HCT116 (cell line): Measurements from ENCODE around the gene KIRREL2. TPM values are rescaled to one million over a fixed set of nuclear protein-coding genes. Genes with fewer than 3 reads are reported as not detected.

Experiments used
- ATAC-seq: fragments of 200-7000 bp; cut with Tn5 transposase; 2 replicates; pipeline ENCODE4 v1.9.1; 2020; ENCODE audit warnings: mild to moderate bottlenecking, moderate library complexity
- BruUV-seq: library from RNA; stranded (reverse); fragments of 400-500 nt; replicated peaks from 2 replicates; lab custom pipeline; 2021; lab: Mats Ljungman, UMichigan
- CTCF ChIA-PET: fragments of 300-600 bp; sonication (Branson Sonifier 250); formaldehyde crosslinking; loops from one replicate; lab custom pipeline; 2021; ENCODE audit warnings: antibody characterized with exemption; lab: Charles Lee
- POLR2A ChIA-PET: fragments of 300-600, 350-600 bp; sonication (Branson Sonifier 250); formaldehyde crosslinking; loops from one replicate; lab custom pipeline; 2021; ENCODE audit warnings: antibody characterized with exemption; lab: Charles Lee
- RAD21 ChIA-PET, 2 experiments: fragments of 300-600 bp; sonication (Branson Sonifier 250); formaldehyde crosslinking; loops; one replicate each; lab custom pipeline; 2023; ENCODE audit warnings: low total read pairs in 2 of 2; ENCODE audit not compliant: uncharacterized antibody in 2 of 2, unreplicated experiment in 2 of 2, low non-redundant PET in 1 of 2; lab: Charles Lee
- DNase-seq: peaks from one replicate; pipeline ENCODE4 v3.0.0-alpha.2; 2010; ENCODE audit warnings: low read depth, low spot score
- H2AFZ ChIP-seq: fragments of 200-600 bp; shearing (Covaris generic), sonication (generic); 2 replicates; pipeline ENCODE4 v1.6.1; 2017; ENCODE audit warnings: low read depth, mixed run types, mixed read lengths, antibody characterized with exemption, low read length; ENCODE audit not compliant: poor library complexity, severe bottlenecking
- H3K27ac ChIP-seq: 2 replicates; pipeline ENCODE4 v1.5.1; 2012; ENCODE audit warnings: low read depth, low read length
- H3K27me3 ChIP-seq: fragments of 200-600 bp; sonication (generic); 2 replicates; pipeline ENCODE4 v1.6.1; 2016; ENCODE audit warnings: mixed run types, low read length, mixed read lengths; ENCODE audit not compliant: insufficient read depth
- H3K36me3 ChIP-seq, 2 experiments: fragments of 200-500 bp in 1 of 2; fragments of 200-600 bp in 1 of 2; sonication (Bioruptor generic) in 1 of 2; sonication (generic) in 1 of 2; 2 replicates each; pipeline versions ENCODE4 v1.5.1 to v1.6.1; 2014 to 2016; ENCODE audit warnings: low read length in 2 of 2, inconsistent platforms in 1 of 2, mixed read lengths in 1 of 2, mixed run types in 1 of 2; ENCODE audit not compliant: insufficient read depth in 2 of 2, control insufficient read depth in 1 of 2
- H3K4me1 ChIP-seq, 2 experiments: fragments of 200-600 bp in 1 of 2; sonication (generic) in 1 of 2; 2 replicates each; pipeline versions ENCODE4 v1.5.1 to v1.6.1; 2012 to 2017; ENCODE audit warnings: low read length in 2 of 2, inconsistent platforms in 1 of 2, mild to moderate bottlenecking in 1 of 2, mixed read lengths in 1 of 2, mixed run types in 1 of 2, moderate library complexity in 1 of 2; ENCODE audit not compliant: insufficient read depth in 2 of 2, control insufficient read depth in 1 of 2
- H3K4me2 ChIP-seq: fragments of 200-600 bp; sonication (generic); 2 replicates; pipeline ENCODE4 v1.6.1; 2017; ENCODE audit warnings: mixed run types, low read length, mixed read lengths
- H3K4me3 ChIP-seq, 2 experiments: fragments of 200-600 bp in 1 of 2; sonication (generic) in 1 of 2; replicated peaks in 1 of 2; 2 replicates each; pipeline ENCODE4 v1.5.1; 2011 to 2016; ENCODE audit warnings: low read length in 2 of 2, control low read depth in 1 of 2, low read depth in 1 of 2, mild to moderate bottlenecking in 1 of 2, mixed read lengths in 1 of 2, mixed run types in 1 of 2
- H3K79me2 ChIP-seq: fragments of 200-600 bp; sonication (generic); 2 replicates; pipeline ENCODE4 v1.6.1; 2017; ENCODE audit warnings: mild to moderate bottlenecking, mixed run types, low read length, moderate library complexity, mixed read lengths; ENCODE audit not compliant: insufficient read depth
- H3K9ac ChIP-seq: fragments of 200-600 bp; sonication (generic); 2 replicates; pipeline ENCODE4 v1.6.1; 2016; ENCODE audit warnings: low read length, mixed read lengths
- H3K9me2 ChIP-seq: fragments of 200-600 bp; sonication (generic), shearing (Covaris generic); 2 replicates; pipeline ENCODE4 v1.6.1; 2017; ENCODE audit warnings: mixed run types, mild to moderate bottlenecking, moderate library complexity; ENCODE audit not compliant: insufficient read depth
- H3K9me3 ChIP-seq, 2 experiments: fragments of 200-500 bp in 1 of 2; fragments of 200-600 bp in 1 of 2; sonication (Bioruptor generic) in 1 of 2; sonication (generic) in 1 of 2; 2 replicates each; pipeline ENCODE4 v1.6.1; 2014 to 2017; ENCODE audit warnings: low read length in 2 of 2, mixed read lengths in 2 of 2, inconsistent platforms in 1 of 2, low read depth in 1 of 2, mild to moderate bottlenecking in 1 of 2, mixed run types in 1 of 2, moderate library complexity in 1 of 2; ENCODE audit not compliant: control insufficient read depth in 1 of 2, insufficient read depth in 1 of 2
- H4K20me1 ChIP-seq: fragments of 200-600 bp; sonication (generic), shearing (Covaris generic); 2 replicates; pipeline ENCODE4 v1.6.1; 2017; ENCODE audit warnings: mixed run types, mild to moderate bottlenecking, moderate library complexity; ENCODE audit not compliant: insufficient read depth
- FOSL1 ChIP-seq: IDR thresholded peaks from 2 replicates; pipeline ENCODE4 v1.6.1; 2012; ENCODE audit warnings: low read depth
- POLR2AphosphoS5 ChIP-seq: IDR thresholded peaks from 2 replicates; pipeline ENCODE4 v1.6.1; 2011; ENCODE audit warnings: mild to moderate bottlenecking, low read depth, low read length, moderate library complexity
- SP1 ChIP-seq: IDR thresholded peaks from 2 replicates; pipeline ENCODE4 v1.6.1; 2012; ENCODE audit warnings: low read depth
- SRF ChIP-seq: IDR thresholded peaks from 2 replicates; pipeline ENCODE4 v1.6.1; 2012; ENCODE audit warnings: low read depth
- TCF7L2 ChIP-seq: IDR thresholded peaks from 2 replicates; pipeline ENCODE4 v1.7.0; 2011; ENCODE audit warnings: borderline replicate concordance, inconsistent platforms; ENCODE audit not compliant: insufficient read depth, insufficient read length; ENCODE audit errors: extremely low read depth
- YY1 ChIP-seq: IDR thresholded peaks from 2 replicates; pipeline ENCODE4 v1.6.1; 2011; ENCODE audit warnings: low read length, low read depth, moderate library complexity, mild to moderate bottlenecking; ENCODE audit not compliant: insufficient replicate concordance; ENCODE audit errors: extremely low read depth
- intact Hi-C: fragments of 100-400 bp; cut with micrococcal nuclease; formaldehyde crosslinking; loops from 2 replicates; pipeline ENCODE4 v1.10.0; 2022
- total RNA-seq: library from RNA; stranded (reverse); gene quantifications from one replicate; pipeline ENCODE4 v1.2.1, GENCODE V29; 2021; ENCODE audit not compliant: unreplicated experiment
- TF ChIP-seq, protein P1 (sequence below): IDR thresholded peaks from 2 replicates; pipeline ENCODE4 v1.6.1; 2011; ENCODE audit warnings: mild to moderate bottlenecking, low read length, moderate library complexity; ENCODE audit not compliant: insufficient replicate concordance; ENCODE audit errors: extremely low read depth
- TF ChIP-seq, protein P2 (sequence below): IDR thresholded peaks from 2 replicates; pipeline ENCODE4 v1.6.1; 2012

The KIRREL2 gene
- total RNA-seq, 1 experiment from 2014 or later, result 1.3 TPM

DNA sequence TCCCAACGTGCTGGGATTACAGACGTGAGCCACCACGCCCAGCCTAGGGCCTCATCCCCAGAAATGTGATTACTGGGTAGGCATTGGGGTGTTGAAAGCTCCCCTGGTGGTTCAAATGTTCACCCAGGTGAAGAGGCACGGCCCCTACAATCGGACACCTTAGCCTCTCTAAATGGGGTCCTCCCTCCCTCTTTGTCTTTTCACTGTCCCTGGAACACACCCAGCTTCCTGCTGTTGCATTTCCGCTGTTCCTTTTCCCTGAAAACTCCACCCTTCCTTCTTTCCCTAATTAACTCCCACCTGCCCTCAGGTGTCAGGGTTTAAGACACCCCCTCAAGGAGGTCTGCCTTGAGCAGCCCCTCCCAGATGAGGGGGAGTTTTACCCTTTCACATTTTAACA, 40.4 kb upstream of the KIRREL2 start:
- RAD21 ChIA-PET, result no interaction called here
- intact Hi-C loops, result no loop called here
- peaks cover 0 to 8% of the 10 kb centered on the region in 2 experiments; a peak in 2 of 4 replicates for H3K4me1 ChIP-seq

DNA sequence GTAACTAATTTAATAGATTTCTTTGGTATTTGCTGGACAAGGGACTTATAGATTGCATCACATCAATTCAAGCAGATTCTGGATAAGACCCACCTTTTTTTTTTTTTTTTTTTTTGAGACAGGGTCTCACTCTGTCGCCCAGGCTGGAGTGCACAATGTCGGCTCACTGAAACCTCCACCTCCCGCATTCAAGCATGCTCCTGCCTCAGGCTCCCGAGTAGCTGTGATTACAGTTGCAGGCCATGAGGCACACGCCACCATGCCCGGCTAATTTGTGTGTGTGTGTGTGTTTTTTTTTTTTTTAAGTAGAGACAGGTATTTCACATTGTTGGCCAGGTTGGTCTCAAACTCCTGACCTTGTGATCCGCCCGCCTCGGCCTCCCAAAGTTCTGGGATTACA, 39.9 kb upstream of the KIRREL2 start:
- intact Hi-C loops, result no loop called here
- H3K36me3 ChIP-seq, result no peaks in the 10 kb centered on the region
- no peaks in the 10 kb centered on the region for H3K27me3 ChIP-seq
- ATAC-seq (no peak), DNase-seq (no peak)
- ChIA-PET POLR2A (interaction anchor here (0.7 kb wide), 2 partner anchors 86 to 129 kb away, joined by 3 read pairs; no protein-coding TSS in a partner anchor), CTCF (no interaction called here), RAD21 (no interaction called here)
- no peaks in the 10 kb centered on the region for H3K9me2 ChIP-seq
- no TSS peak for BruUV-seq
- no peaks in the 10 kb centered on the region for H3K79me2 ChIP-seq
- no peak overlapping the region for H3K9ac ChIP-seq
- H3K9me3 ChIP-seq, result no peaks in the 10 kb centered on the region
- TF ChIP-seq FOSL1, result no peak
- TF ChIP-seq, protein P1, sequence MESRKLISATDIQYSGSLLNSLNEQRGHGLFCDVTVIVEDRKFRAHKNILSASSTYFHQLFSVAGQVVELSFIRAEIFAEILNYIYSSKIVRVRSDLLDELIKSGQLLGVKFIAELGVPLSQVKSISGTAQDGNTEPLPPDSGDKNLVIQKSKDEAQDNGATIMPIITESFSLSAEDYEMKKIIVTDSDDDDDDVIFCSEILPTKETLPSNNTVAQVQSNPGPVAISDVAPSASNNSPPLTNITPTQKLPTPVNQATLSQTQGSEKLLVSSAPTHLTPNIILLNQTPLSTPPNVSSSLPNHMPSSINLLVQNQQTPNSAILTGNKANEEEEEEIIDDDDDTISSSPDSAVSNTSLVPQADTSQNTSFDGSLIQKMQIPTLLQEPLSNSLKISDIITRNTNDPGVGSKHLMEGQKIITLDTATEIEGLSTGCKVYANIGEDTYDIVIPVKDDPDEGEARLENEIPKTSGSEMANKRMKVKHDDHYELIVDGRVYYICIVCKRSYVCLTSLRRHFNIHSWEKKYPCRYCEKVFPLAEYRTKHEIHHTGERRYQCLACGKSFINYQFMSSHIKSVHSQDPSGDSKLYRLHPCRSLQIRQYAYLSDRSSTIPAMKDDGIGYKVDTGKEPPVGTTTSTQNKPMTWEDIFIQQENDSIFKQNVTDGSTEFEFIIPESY, result no peak
- no peaks in the 10 kb centered on the region for H4K20me1 ChIP-seq
- no peak overlapping the region for H3K4me3 ChIP-seq
- H3K4me2 ChIP-seq, result no peak overlapping the region
- no peak overlapping the region for H3K27ac ChIP-seq
- H3K4me1 ChIP-seq, result peaks cover 0 to 8% of the 10 kb centered on the region in 2 experiments; a peak in 2 of 4 replicates
- no peak overlapping the region for H2AFZ ChIP-seq

More for the DNA sequence above, 40.4 kb upstream of the KIRREL2 start:
- Histone ChIP-seq H3K9me3 (no peaks in the 10 kb centered on the region), H3K79me2 (no peaks in the 10 kb centered on the region), H3K9me2 (no peaks in the 10 kb centered on the region), H3K27ac (no peak overlapping the region), H2AFZ (no peak overlapping the region), H3K4me3 (no peak overlapping the region), H3K4me2 (no peak overlapping the region), H4K20me1 (no peaks in the 10 kb centered on the region)
- DNase-seq (no peak), ATAC-seq (no peak)
- POLR2A ChIA-PET, result no interaction called here
- TF ChIP-seq POLR2AphosphoS5 (no peak), SP1 (no peak), TCF7L2 (no peak), SRF (no peak), YY1 (no peak)
- TF ChIP-seq, protein P2, sequence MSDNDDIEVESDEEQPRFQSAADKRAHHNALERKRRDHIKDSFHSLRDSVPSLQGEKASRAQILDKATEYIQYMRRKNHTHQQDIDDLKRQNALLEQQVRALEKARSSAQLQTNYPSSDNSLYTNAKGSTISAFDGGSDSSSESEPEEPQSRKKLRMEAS, result no peak
- TF ChIP-seq, all 23 proteins: peak for 0
- Histone ChIP-seq H3K36me3 (no peaks in the 10 kb centered on the region), H3K9ac (no peak overlapping the region), H3K27me3 (no peaks in the 10 kb centered on the region)
- no TSS peak for BruUV-seq
- CTCF ChIA-PET, result no interaction called here
